GM18519 (cell line): ENCODE results near the gene RBP3.
"Not testable (repeated sequence)": the region's sequence is repeated elsewhere in the genome, so short reads cannot be mapped to it uniquely, and the experiment has no call there.

Source experiments
- ATAC-seq: cut with Tn5 transposase; IDR thresholded peaks from one replicate; pipeline ENCODE4 v1.9.1; 2021; ENCODE audit warnings: mild to moderate bottlenecking, moderate library complexity; ENCODE audit not compliant: unreplicated experiment, low FRiP score

The RBP3 gene

GRCh38 chr10:47370015-47370767, 22.0 kb downstream of the RBP3 start:
- ATAC-seq: no peak

DNA sequence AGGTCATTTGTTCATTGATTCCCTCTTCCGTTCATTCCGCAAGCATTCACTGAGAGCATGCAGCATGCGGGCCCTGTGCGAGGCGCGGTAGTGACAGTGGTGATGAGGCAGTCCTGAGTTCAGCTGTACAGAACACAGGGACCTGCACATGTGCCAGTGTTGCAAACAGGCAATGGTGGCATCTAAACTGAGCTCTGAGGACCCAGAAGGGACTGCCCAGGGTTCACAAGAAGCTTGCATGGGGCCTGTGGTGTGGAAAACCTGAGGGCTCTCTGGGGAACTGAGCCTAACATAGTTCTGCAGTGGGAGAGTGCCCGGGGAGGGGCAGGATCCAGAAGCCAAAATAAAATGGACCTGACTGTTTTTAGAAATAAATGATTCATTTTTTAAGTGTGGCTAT, 22.7 kb downstream of the RBP3 start:
- no peak for ATAC-seq

- no peak for ATAC-seq
These were observed 23.7 kb downstream of the RBP3 start for GRCh38 chr10:47371629-47372485.

- no peak for ATAC-seq
These were observed 24.6 kb downstream of the RBP3 start for GRCh38 chr10:47372726-47373125.

GRCh38 chr10:47374611-47375536, 26.7 kb downstream of the RBP3 start:
- ATAC-seq: no peak

GRCh38 chr10:47376522-47377220, 28.5 kb downstream of the RBP3 start:
- ATAC-seq: no peak

- ATAC-seq: no peak
These were observed 30.0 kb downstream of the RBP3 start for GRCh38 chr10:47378183-47378510.

DNA sequence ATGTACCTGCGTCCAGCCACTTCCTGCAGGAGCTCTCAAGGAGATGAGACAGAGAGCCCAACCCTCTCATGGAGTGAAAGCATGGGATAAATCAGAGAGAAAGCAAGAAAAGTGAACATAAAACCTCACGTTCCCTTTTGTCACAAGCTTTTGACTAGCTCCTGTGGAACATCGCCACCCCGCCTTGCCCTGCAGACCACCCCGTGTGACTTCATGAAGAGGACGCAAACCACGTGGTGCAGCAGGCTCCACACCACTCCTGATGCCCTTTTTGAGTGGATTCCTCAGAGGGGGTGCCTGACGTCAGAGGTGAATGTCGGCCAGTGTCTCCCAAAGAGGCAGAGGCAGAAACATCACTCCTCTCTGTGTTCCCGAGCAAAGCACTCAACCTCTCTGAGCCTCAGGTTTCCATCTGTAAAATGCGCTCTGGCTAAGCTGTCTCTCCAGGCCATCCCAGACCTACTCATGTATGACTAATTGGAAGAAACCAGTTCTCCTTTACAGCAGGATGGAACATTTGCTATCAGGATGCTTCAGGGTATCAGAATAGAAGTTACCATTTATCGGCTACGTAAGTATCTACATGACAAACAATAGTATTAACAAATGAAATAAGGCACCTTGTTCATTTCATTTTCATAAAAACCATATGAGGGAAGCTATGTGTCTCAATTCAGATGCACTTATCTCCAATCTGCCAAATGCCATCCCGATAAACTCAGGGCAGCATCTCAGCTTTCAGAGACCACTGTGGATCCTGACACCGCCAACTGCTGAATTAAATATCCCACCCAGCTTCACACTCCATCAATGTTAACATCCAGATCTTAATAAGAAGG, 30.7 kb downstream of the RBP3 start:
- ATAC-seq: no peak

GRCh38 chr10:47379445-47379785, 31.3 kb downstream of the RBP3 start:
- no peak for ATAC-seq

GRCh38 chr10:47379901-47380300, 31.7 kb downstream of the RBP3 start:
- no peak for ATAC-seq

- ATAC-seq: no peak
These were observed 32.4 kb downstream of the RBP3 start for GRCh38 chr10:47380341-47381102.

- ATAC-seq: no peak
These were observed 32.9 kb downstream of the RBP3 start for GRCh38 chr10:47381103-47381395.

GRCh38 chr10:47381427-47382379, 33.5 kb downstream of the RBP3 start:
- ATAC-seq: no peak

GRCh38 chr10:47383261-47384147, 35.3 kb downstream of the RBP3 start:
- no peak for ATAC-seq

- peak; percentile 75 for ATAC-seq
These were observed 36.2 kb downstream of the RBP3 start, which contains the start of gene ZNF488 for GRCh38 chr10:47384148-47384921. Gene ZNF488, minus strand, starts transcription at chr10:47384293. Its CDS starts 15,464 bp downstream, at chr10:47368829.

- ATAC-seq: not testable (repeated sequence)
These were observed 37.9 kb downstream of the RBP3 start for GRCh38 chr10:47386104-47386503.
